Measurements from ENCODE around the gene TTC19.

TTC19 gene, protein sequence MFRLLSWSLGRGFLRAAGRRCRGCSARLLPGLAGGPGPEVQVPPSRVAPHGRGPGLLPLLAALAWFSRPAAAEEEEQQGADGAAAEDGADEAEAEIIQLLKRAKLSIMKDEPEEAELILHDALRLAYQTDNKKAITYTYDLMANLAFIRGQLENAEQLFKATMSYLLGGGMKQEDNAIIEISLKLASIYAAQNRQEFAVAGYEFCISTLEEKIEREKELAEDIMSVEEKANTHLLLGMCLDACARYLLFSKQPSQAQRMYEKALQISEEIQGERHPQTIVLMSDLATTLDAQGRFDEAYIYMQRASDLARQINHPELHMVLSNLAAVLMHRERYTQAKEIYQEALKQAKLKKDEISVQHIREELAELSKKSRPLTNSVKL

DNA sequence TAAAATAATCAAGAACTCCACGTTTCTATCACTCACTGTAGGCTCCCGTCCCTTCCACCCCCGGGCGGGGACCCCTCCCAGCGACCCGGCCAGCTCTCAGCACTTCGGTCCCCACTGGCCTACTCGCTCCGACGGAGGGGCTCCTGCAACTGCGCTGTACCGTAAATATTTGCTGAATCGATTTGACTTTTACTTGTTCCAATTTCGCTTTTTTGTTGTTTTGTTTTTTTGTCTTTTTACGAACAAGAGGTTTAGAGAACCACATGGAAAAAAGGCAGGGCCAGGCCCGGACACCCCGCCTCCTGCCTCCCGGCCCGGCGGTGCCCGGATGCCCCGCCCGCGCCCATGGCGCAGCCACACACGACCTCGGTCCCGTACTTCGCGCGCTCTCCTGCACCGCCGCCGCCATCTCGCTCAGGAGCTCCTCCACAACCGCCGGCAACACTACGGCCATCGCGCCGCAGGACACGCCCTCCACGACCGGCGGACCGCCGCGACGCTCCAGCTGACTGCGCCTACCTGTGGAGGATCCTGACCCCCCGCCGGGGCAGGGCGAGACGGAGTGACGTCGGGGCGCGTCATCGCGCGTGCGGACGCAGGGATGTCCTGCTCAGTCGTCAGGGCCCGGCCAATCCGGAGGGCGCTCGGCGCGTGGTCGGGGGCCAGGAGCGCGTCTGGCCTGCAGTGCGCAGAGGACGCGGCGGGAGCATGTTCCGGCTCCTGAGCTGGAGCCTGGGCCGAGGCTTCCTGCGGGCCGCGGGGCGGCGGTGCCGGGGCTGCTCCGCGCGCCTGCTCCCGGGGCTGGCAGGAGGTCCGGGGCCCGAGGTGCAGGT is at the start of gene TTC19, which contains the start of gene ZSWIM7:
Gene TTC19 (plus strand): TSS at position 684 of the 833 bp plus-strand sequence. CDS start 25 bp downstream, at position 709.
Gene ZSWIM7 (minus strand): TSS at position 564 of the 833 bp plus-strand sequence. CDS start 110 bp downstream, at position 454.
- Histone ChIP-seq H3K27ac (ENCODE audit: low read depth, low read length) (peak within 1 kb of the TSS; percentile 98), H3K36me3 (ENCODE audit: control insufficient read depth in 1 of 2, insufficient read depth in 2 of 2, low read length in 2 of 2) (peaks cover 22 to 30% of the 10 kb centered on the region in 2 donors), H3K9ac (ENCODE audit: low read depth in 1 of 2, low read length in 2 of 2) (peak within 1 kb of the TSS; percentile 87 to 88), H3K9me3 (ENCODE audit: control insufficient read depth in 1 of 2, low read length in 2 of 2) (peaks cover 0 to 14% of the 10 kb centered on the region in 2 donors), H3K4me1 (ENCODE audit: control insufficient read depth in 1 of 2, insufficient read depth in 2 of 2, low read length in 2 of 2) (peaks cover 10 to 17% of the 10 kb centered on the region in 2 donors), H3K27me3 (ENCODE audit: control insufficient read depth in 1 of 2, insufficient read depth in 2 of 2, low read length in 2 of 2) (no peaks in the 10 kb centered on the region), H3K4me3 (ENCODE audit: low read depth in 1 of 2, low read length in 2 of 2) (peak within 1 kb of the TSS; percentile 86 to 91)

GRCh38 chr17:15951368-15952047 is 48.1 kb upstream of the TTC19 start:
- peaks cover 4 to 5% of the 10 kb centered on the region in 2 donors for H3K27me3 ChIP-seq (ENCODE audit: control insufficient read depth in 1 of 2, insufficient read depth in 2 of 2, low read length in 2 of 2)
- H3K4me3 ChIP-seq (ENCODE audit: low read depth in 1 of 2, low read length in 2 of 2): no peak overlapping the region
- H3K4me1 ChIP-seq (ENCODE audit: control insufficient read depth in 1 of 2, insufficient read depth in 2 of 2, low read length in 2 of 2): peaks cover 0 to 4% of the 10 kb centered on the region in 2 donors
- H3K9ac ChIP-seq (ENCODE audit: low read depth in 1 of 2, low read length in 2 of 2): no peak overlapping the region
- no peak overlapping the region for H3K27ac ChIP-seq (ENCODE audit: low read depth, low read length)
- H3K9me3 ChIP-seq (ENCODE audit: control insufficient read depth in 1 of 2, low read length in 2 of 2): no peaks in the 10 kb centered on the region
- H3K36me3 ChIP-seq (ENCODE audit: control insufficient read depth in 1 of 2, insufficient read depth in 2 of 2, low read length in 2 of 2): no peaks in the 10 kb centered on the region

DNA sequence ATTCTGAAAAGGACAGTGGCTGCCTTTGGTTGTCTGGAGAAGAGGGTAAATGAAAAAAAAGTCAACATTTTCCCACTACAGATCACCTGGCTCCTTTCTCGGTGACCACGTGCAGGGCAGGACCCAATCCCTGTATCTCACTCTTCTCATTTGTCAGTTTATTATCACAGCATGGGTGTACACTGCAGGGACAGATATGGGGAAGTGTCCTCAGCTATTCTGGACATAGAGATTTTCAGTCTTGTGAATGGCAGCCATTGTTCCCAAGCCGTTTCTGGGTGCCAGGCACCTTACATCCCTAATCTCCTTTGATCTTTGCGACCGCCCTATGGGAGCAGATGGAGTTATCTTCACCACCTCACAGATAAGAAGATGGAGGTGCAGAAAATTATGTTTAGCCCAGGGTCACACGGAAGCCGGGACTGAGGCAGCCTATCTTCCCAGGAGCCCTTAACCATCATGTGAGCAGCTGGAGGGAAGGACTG is 47.5 kb upstream of the TTC19 start:
- no peak overlapping the region for H3K4me3 ChIP-seq (ENCODE audit: low read depth in 1 of 2, low read length in 2 of 2)
- no peaks in the 10 kb centered on the region for H3K9me3 ChIP-seq (ENCODE audit: control insufficient read depth in 1 of 2, low read length in 2 of 2)
- no peak overlapping the region for H3K27ac ChIP-seq (ENCODE audit: low read depth, low read length)
- peaks cover 0 to 3% of the 10 kb centered on the region in 2 donors for H3K4me1 ChIP-seq (ENCODE audit: control insufficient read depth in 1 of 2, insufficient read depth in 2 of 2, low read length in 2 of 2)
- H3K27me3 ChIP-seq (ENCODE audit: control insufficient read depth in 1 of 2, insufficient read depth in 2 of 2, low read length in 2 of 2): no peaks in the 10 kb centered on the region
- no peak overlapping the region for H3K9ac ChIP-seq (ENCODE audit: low read depth in 1 of 2, low read length in 2 of 2)
- H3K36me3 ChIP-seq (ENCODE audit: control insufficient read depth in 1 of 2, insufficient read depth in 2 of 2, low read length in 2 of 2): no peaks in the 10 kb centered on the region

DNA sequence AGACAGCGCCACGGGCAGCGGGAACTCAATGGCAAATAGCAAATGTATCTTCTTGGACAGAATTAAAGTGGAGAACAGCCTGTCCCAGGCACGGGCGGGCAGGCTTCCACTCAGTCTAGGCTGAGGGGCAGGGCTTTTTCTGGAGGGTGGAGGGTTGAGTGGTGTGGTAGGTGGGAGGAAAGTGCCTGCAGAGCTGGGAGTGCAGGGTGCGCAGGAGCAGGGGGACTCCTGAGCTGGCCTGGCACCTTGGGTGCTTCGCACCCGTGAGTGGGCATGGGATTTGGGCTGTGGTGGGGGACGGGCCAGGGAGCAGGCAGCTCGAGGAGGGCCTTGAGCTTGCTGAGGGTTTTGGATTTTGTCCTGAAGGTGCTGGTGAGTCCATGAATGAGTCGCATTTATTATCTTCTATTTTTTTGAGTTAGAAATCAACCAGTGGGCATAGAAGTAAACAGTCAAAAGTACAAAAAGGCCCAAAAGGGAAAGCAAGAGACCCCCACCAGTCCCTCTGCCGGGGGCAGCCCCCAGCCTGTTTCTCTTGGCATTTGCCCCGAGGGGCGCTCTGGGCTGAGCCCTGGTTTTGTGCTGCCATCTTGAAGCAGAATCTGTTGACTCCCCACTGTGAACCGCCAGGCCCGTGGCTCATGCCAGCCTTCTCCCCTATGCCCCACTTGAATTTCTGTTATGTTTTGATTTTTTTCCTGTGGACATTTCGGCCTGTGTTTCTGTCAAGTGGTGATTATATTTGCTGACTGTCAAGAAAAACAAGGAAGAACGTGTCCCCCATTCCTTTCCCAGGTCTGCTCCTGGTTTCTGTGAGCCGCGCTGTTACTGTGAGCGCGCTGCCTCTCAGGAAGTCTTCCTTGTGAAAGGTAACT is 46.5 kb upstream of the TTC19 start:
- Histone ChIP-seq H3K27me3 (ENCODE audit: control insufficient read depth in 1 of 2, insufficient read depth in 2 of 2, low read length in 2 of 2) (no peaks in the 10 kb centered on the region), H3K36me3 (ENCODE audit: control insufficient read depth in 1 of 2, insufficient read depth in 2 of 2, low read length in 2 of 2) (no peaks in the 10 kb centered on the region), H3K4me1 (ENCODE audit: control insufficient read depth in 1 of 2, insufficient read depth in 2 of 2, low read length in 2 of 2) (no peaks in the 10 kb centered on the region), H3K9ac (ENCODE audit: low read depth in 1 of 2, low read length in 2 of 2) (no peak overlapping the region), H3K27ac (ENCODE audit: low read depth, low read length) (no peak overlapping the region), H3K4me3 (ENCODE audit: low read depth in 1 of 2, low read length in 2 of 2) (no peak overlapping the region), H3K9me3 (ENCODE audit: control insufficient read depth in 1 of 2, low read length in 2 of 2) (no peaks in the 10 kb centered on the region)

DNA sequence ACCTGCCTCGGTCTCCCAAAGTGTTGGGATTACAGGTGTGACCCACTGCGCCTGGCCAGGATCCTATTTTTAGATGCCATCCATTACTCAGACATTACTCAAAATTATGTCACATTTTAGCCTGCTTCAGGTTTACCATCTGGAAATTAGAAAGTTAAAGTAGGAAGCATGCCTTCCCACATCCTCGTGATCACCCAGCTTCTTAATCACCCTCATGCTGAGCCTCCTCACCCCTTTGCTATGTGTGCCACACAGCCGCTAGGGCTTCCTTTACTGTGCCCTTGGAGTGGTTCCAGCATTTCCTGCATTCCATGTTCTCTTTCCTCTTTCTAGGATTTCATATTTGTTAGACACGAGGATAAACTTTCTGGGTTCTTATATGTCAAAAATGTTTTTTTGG is 45.4 kb upstream of the TTC19 start:
- H3K9me3 ChIP-seq (ENCODE audit: control insufficient read depth in 1 of 2, low read length in 2 of 2): no peaks in the 10 kb centered on the region
- no peaks in the 10 kb centered on the region for H3K36me3 ChIP-seq (ENCODE audit: control insufficient read depth in 1 of 2, insufficient read depth in 2 of 2, low read length in 2 of 2)
- H3K27ac ChIP-seq (ENCODE audit: low read depth, low read length): no peak overlapping the region
- H3K27me3 ChIP-seq (ENCODE audit: control insufficient read depth in 1 of 2, insufficient read depth in 2 of 2, low read length in 2 of 2): no peaks in the 10 kb centered on the region
- no peak overlapping the region for H3K4me3 ChIP-seq (ENCODE audit: low read depth in 1 of 2, low read length in 2 of 2)
- no peak overlapping the region for H3K9ac ChIP-seq (ENCODE audit: low read depth in 1 of 2, low read length in 2 of 2)
- peaks cover 0 to 7% of the 10 kb centered on the region in 2 donors for H3K4me1 ChIP-seq (ENCODE audit: control insufficient read depth in 1 of 2, insufficient read depth in 2 of 2, low read length in 2 of 2)

DNA sequence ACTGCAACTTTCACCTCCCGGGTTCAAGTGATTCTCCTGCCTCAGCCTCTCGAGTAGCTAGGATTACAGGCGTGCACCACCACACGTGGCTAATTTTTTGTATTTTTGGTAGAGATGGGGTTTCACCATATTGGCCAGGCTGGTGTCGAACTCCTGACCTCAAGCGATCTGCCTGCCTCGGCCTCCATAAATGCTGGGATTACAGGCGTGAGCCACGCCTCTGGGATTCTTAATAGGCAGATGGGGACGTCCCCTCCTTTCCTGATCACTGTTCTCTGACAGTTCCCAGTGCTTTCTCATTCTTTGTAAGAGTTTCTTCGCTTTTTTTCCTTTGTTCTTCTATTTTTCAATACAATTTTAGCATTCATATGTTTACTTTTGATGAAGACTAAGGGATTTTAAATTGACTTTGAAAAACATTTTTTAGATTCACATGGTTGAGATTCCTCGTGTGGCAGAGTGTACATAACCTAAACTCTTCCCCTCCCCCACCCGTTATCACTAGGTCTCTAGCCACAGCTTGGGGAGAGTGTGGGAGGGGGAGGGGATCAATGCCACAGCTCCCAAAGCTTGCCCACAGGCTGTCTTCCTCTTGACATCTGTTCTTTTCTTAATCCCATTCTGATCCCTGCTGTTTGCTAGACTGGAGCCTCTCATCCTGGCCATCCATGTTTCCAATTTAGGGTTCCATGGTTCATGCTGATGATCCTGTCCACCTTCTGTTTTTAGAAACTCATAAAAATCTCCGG is 43.7 kb upstream of the TTC19 start:
- H3K27me3 ChIP-seq (ENCODE audit: control insufficient read depth in 1 of 2, insufficient read depth in 2 of 2, low read length in 2 of 2): no peaks in the 10 kb centered on the region
- no peaks in the 10 kb centered on the region for H3K36me3 ChIP-seq (ENCODE audit: control insufficient read depth in 1 of 2, insufficient read depth in 2 of 2, low read length in 2 of 2)
- no peak overlapping the region for H3K9ac ChIP-seq (ENCODE audit: low read depth in 1 of 2, low read length in 2 of 2)
- H3K4me1 ChIP-seq (ENCODE audit: control insufficient read depth in 1 of 2, insufficient read depth in 2 of 2, low read length in 2 of 2): peaks cover 0 to 7% of the 10 kb centered on the region in 2 donors
- no peak overlapping the region for H3K27ac ChIP-seq (ENCODE audit: low read depth, low read length)
- H3K9me3 ChIP-seq (ENCODE audit: control insufficient read depth in 1 of 2, low read length in 2 of 2): no peaks in the 10 kb centered on the region
- no peak overlapping the region for H3K4me3 ChIP-seq (ENCODE audit: low read depth in 1 of 2, low read length in 2 of 2)

DNA sequence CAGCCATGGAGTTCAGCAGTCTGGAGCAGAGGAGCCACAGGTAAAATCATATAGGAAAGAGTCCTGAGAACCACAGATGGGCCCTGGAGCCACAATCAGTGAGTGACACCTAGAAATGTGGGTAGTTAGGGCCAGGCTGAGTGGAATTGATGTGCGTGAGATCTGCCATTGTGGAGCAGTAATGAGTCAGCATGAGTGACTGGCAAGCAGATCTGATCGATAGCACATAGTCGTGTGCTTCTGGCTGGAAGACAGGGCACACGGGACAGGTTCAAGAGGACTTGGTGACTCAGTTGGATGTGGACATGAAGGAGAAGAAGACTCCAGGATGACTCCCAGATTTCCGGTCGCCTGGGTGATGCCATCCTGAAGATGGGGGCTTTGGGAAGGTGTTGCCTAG is 42.4 kb upstream of the TTC19 start:
- Histone ChIP-seq H3K9me3 (ENCODE audit: control insufficient read depth in 1 of 2, low read length in 2 of 2) (no peaks in the 10 kb centered on the region), H3K27me3 (ENCODE audit: control insufficient read depth in 1 of 2, insufficient read depth in 2 of 2, low read length in 2 of 2) (no peaks in the 10 kb centered on the region), H3K4me3 (ENCODE audit: low read depth in 1 of 2, low read length in 2 of 2) (no peak overlapping the region), H3K9ac (ENCODE audit: low read depth in 1 of 2, low read length in 2 of 2) (no peak overlapping the region), H3K4me1 (ENCODE audit: control insufficient read depth in 1 of 2, insufficient read depth in 2 of 2, low read length in 2 of 2) (peaks cover 0 to 7% of the 10 kb centered on the region in 2 donors), H3K27ac (ENCODE audit: low read depth, low read length) (no peak overlapping the region), H3K36me3 (ENCODE audit: control insufficient read depth in 1 of 2, insufficient read depth in 2 of 2, low read length in 2 of 2) (no peaks in the 10 kb centered on the region)

- no peak overlapping the region for H3K27ac ChIP-seq (ENCODE audit: low read depth, low read length)
- peaks cover 0 to 7% of the 10 kb centered on the region in 2 donors for H3K4me1 ChIP-seq (ENCODE audit: control insufficient read depth in 1 of 2, insufficient read depth in 2 of 2, low read length in 2 of 2)
- no peaks in the 10 kb centered on the region for H3K27me3 ChIP-seq (ENCODE audit: control insufficient read depth in 1 of 2, insufficient read depth in 2 of 2, low read length in 2 of 2)
- no peaks in the 10 kb centered on the region for H3K9me3 ChIP-seq (ENCODE audit: control insufficient read depth in 1 of 2, low read length in 2 of 2)
- no peak overlapping the region for H3K4me3 ChIP-seq (ENCODE audit: low read depth in 1 of 2, low read length in 2 of 2)
- H3K9ac ChIP-seq (ENCODE audit: low read depth in 1 of 2, low read length in 2 of 2): no peak overlapping the region
- H3K36me3 ChIP-seq (ENCODE audit: control insufficient read depth in 1 of 2, insufficient read depth in 2 of 2, low read length in 2 of 2): no peaks in the 10 kb centered on the region
Measured at GRCh38 chr17:15957608-15958307, 41.9 kb upstream of the TTC19 start.
